COLO829 (cell line): Measurements from ENCODE around the gene RALGPS1.
A peak's percentile ranks its signal among the peaks of the same experiment; 100 is the strongest.

ENCODE experiments used
- DNase-seq: peaks from one replicate; pipeline ENCODE4 v3.0.0; 2012; ENCODE audit warnings: low spot score

The RALGPS1 gene

DNA sequence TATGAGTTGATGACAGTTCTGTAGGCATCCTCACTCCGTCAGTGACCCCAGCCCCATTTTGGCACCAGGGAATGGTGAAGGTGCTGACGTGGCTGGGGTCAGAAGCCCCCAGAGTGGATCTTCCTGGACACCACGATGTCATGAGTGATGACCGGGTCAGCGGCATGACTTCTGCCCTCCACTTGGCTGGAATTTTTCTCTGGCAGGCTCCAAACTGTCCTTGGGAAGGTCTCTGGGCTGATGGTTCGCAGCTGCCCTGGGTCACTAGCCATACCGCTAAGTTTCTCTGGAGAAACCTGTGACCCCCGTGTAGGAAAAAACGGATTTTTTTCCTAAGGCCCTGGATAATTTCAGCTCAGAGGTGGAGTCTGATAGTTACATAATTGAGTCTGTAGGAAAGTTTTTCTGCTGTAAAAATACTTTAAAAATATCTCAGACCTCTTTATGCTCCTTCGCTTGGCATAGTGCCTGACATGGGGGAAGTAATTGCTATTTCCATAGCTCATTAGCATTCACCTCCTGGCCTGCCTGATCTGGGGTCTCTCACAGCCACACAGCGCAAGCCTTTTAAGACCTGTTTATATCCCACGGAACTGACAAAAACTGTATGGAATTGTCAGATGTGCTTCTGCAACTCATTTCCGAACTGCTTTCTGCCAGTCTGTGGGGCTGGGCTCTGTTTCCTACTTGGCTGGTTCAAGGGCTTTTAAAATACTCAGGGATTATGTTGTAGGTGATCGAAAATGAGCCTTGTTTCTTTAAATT is 138.7 kb downstream of the RALGPS1 start:
- no peak for DNase-seq

DNA sequence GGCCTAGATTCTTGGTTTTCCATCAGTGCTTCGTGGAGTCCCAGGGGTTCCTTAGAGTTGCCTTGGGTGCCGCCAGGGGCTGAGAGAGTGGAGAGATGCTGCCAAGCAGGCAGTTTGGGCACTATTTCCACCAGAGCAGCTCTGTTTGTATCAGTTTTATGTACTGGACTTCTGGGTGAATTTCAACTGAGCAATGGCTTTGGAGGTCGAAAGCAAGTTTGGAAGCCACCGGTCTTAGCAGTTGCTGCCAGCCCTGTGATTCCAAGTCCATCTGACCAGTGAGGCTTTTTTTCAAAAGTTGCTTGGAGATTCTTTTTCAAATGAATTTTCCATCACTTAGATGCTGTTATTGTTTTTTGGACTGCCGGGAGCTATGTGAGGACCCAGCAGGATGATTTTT is 139.4 kb downstream of the RALGPS1 start:
- no peak for DNase-seq

GRCh38 chr9:127055745-127056402 is 141.3 kb downstream of the RALGPS1 start:
- DNase-seq = no peak

DNA sequence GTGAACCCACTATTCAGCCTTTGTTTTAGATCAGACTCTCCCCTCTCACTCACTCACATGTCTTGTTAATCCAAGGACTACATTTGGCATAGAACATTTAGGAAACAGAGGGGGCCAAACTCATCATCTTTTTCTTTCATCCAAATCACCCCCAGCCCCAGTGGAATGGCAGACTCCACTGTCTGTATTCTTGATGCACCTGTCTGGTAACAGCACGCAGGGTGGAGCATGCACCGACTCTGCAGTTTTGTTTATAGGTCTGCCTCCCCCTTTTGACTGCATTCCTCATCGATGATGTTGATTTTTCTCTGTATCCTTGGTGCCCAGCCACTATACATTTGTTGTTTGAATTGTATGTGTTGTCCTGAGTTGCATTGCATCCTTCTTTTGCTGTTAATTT is 141.9 kb downstream of the RALGPS1 start:
- no peak for DNase-seq

GRCh38 chr9:127058011-127058644 is 143.5 kb downstream of the RALGPS1 start:
- DNase-seq = no peak

GRCh38 chr9:127058645-127059021 is 144.1 kb downstream of the RALGPS1 start:
- DNase-seq = peak; percentile 53

DNA sequence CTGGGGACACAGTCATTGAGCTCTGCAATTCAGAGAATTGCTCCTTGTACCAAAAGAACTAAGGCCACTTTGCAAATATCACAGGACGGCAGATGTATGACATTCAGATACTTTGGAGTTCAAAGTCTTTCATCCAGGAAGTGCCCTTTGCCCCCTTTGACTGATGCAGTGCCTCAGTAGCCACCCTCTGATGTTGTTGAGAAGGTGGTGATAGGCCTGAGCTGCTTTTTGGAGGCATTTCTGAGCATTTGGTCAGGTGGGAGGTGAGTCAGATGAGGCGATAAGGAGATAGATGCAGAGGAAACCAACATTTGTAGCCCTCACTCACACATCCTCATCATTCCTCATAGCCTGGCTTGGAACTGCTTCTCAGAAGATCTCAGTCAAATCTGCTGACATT is 144.4 kb downstream of the RALGPS1 start:
- no peak for DNase-seq

DNA sequence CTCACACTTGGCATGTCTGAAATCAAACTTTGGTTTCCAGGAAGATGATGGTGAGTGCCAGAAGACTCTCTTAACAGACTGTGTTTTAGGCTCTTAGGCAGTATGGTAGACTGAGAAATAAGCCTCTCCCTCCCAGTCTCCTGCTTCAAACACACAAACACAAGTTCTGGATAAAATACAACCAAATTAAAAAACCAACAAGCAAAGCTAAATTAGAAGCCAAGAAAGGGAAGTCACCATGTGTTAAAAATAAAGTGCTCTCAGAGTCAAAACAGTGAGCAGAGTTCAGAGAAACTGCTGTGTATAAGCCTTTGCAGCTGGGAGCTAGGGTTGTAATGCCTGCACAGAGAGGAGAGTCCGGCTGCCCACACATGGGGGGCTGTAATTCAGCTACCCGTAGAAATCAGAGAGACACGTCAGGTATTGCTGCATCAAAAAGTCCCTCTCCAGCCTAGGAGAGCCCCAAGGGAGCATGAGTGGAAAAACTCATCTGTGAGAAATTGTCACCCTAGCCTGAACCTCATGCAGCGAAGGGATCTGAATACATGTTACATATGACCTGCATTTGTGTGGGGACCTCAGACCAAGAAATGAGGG is 145.3 kb downstream of the RALGPS1 start:
- no peak for DNase-seq

GRCh38 chr9:127061411-127061810 is 146.8 kb downstream of the RALGPS1 start:
- no peak for DNase-seq

GRCh38 chr9:127064335-127064734 is 149.8 kb downstream of the RALGPS1 start:
- DNase-seq = no peak

GRCh38 chr9:127065592-127065991 is 151.0 kb downstream of the RALGPS1 start:
- DNase-seq = no peak

DNA sequence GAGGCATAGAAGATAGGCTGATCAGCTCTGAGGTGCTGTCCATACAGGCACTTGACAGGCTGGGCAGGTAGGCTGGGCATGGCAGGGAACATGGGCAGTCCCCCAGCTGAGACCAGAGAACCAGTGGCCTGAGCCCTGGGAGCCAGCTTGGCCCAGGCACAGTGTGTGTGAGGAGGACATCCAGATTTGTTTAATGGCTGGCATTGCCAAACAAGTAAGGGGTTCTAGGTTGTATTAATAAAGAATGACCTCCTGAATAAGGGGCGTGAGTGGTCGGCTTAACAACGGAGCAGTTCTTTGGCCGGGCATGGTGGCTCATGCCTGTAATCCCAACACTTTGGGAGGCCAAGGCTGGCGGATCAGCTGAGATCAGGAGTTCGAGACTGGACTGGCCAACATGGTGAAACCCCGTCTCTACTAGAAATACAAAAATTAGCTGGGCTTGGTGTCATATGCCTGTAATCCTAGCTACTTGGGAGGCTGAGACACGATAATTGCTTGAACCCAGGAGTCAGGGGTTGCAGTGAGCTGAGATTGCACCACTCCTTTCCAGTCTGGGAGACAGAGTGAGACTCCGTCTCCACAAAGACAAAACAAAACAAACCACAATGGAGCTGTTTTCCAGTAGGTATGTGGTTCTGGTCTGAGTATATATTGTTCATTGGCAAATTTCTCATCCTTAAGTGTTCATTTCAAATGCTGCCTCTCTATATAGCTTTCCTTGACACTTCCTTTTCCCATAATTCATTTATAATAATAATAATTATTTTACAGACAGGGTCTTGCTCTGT is 151.7 kb downstream of the RALGPS1 start:
- DNase-seq = no peak

DNA sequence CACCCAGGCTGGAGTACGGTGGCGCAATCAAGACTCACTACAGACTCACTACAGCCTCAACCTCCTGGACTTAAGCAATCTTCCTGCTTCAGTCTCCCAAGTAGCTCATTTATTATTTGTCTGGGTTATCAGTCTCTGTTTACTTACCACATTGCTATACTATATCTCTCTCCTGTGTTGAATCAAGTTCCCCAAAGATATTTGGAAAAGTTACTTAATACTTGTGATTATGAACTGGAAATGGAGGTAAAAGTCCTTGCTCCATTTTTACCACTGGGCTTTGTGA is 152.2 kb downstream of the RALGPS1 start:
- DNase-seq = no peak

DNA sequence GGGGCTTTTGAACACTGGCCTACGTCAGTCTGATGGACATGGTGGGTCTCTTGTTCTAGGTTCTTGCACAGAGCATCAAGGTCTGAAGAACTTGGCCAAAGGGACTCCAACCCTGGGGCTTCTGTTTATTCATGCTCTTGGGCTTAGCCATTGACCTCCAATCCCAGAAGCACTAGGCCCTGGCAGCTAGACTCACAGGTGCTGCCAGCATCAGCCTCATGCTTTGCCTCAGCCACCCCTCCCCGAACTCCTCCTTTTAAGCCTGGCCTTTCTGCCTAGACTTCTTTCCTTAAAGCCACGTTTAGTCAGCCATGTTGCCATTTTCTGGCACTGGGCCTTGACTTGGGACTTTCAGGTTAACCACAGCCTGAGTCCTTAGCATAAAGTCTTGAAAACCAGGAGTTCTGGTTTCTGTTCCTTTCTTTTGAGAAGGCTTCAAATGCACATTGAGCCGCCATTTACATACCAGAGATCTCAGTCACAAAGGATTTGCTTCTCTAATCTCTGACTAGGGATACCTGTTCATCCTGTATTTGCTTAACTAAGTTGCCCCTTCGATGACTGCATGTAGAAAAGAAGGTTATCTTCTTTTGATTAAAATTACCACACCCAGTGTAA is 153.1 kb downstream of the RALGPS1 start:
- no peak for DNase-seq

GRCh38 chr9:127074561-127075548 is 160.3 kb downstream of the RALGPS1 start:
- no peak for DNase-seq

DNA sequence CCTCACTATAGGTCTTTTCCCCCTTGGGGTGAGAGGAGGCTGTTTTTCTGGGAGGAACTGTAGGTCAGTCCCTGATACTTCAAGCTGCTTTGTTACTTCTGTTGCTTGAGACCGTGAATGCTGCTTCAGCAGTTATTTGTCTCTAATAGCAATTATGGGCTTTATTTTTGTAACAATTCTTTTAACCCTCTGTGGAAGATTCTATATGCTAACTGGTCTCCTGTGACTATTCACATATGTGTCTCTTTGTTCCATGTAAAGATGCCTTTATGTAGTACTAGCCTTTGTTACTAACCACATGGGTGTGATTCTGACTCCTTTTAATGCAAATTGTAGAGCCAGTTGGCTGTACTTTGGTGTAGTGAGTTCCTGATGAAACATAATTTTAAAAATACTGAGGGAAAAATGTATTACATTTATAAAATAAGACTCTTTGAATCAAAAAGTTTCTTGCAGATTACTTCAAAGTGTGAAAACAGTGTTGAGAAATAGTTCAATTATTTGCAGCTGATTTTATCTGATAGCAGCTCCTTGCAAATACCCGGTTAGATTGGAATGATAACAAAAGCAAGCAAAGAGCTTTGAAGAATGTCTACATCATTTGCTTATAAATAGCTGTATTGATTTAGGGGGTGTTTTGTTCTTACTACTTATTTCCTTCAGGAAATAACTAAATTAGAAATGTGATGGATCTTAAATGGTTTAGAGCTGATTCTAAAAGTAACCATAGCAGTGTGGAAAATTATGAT is 161.2 kb downstream of the RALGPS1 start:
- DNase-seq = no peak

DNA sequence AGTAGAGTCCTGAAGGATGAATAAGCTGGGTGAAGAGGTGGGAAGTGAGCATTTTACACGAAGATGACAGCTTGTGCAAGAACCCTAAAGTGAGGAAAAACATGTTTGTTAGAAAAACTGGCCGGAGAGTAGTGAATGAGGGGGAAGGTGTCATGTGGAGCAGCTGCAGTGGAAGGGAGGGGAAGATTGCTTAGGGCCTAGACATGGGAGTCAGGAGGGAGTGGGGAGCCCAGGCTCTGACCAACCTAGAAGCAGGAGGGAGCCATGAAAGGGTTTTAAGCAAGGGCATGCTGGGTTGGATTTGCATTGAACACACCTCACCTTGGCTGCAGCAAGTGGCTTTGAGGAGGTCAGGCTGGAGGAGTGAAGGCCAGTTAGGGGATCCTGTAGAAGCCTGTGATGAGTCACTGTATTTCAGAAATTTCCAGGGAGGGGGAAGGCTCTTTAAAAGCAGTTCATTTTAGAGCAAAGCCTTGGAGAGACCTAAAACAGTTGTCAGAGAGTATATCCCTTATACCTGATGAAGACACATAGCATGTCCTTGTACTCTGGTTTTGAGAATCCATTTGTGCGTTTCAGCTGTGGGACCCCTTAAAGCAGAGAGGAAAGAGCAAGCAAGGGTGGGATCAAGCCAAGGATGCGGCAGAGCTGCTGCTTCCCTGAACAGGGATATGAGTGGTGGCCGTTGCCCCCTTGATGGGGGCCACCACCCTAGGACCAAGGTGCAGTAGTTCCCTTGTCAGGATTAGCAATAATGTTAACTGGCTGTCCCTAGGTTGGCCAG is 162.5 kb downstream of the RALGPS1 start:
- DNase-seq = no peak

GRCh38 chr9:127077644-127077946 is 163.0 kb downstream of the RALGPS1 start:
- no peak for DNase-seq

- DNase-seq = no peak
Measured at GRCh38 chr9:127078336-127078735, 163.8 kb downstream of the RALGPS1 start.
